K562 (cell line): Measurements from ENCODE around the gene KRT31.

Experiments used
- CHD2 ChIP-seq: IDR thresholded peaks from 2 replicates; pipeline ENCODE4 v1.6.1; 2011; ENCODE audit warnings: low read depth, low read length
- CTCF ChIP-seq, 3 experiments: IDR thresholded peaks in 2 of 3; conservative IDR thresholded peaks in 1 of 3; 2 replicates each; pipeline ENCODE4 v1.5.1; 2011 to 2012; ENCODE audit warnings: low read length in 3 of 3, mild to moderate bottlenecking in 3 of 3, control low read depth in 2 of 3, improper control_type of control experiment in 1 of 3, inconsistent platforms in 1 of 3, low read depth in 1 of 3, mixed read lengths in 1 of 3, moderate library complexity in 1 of 3; ENCODE audit not compliant: insufficient read depth in 2 of 3
- ERF ChIP-seq: fragments of 450-650 bp; formaldehyde crosslinking; IDR thresholded peaks from 2 replicates; pipeline ENCODE4 v1.4.0; 2020; ENCODE audit warnings: mild to moderate bottlenecking, mixed read lengths
- EZH2 ChIP-seq: IDR thresholded peaks from 2 replicates; pipeline ENCODE4 v1.6.1; 2012; ENCODE audit warnings: low read depth, mild to moderate bottlenecking, inconsistent platforms, low read length, borderline replicate concordance
- FOXP1 ChIP-seq: sonication (generic); formaldehyde crosslinking; IDR thresholded peaks from 2 replicates; pipeline ENCODE4 v1.8.0; 2022; ENCODE audit warnings: mild to moderate bottlenecking, missing genetic modification reagents
- MED1 ChIP-seq: sonication (generic); formaldehyde crosslinking; IDR thresholded peaks from 2 replicates; pipeline ENCODE4 v1.8.1; 2023; ENCODE audit warnings: missing genetic modification reagents, borderline replicate concordance
- PRDM10 ChIP-seq: fragments of 450-650 bp; IDR thresholded peaks from 2 replicates; pipeline ENCODE4 v1.6.1; 2018; ENCODE audit not compliant: partially characterized antibody
- SP1 ChIP-seq: sonication (generic); formaldehyde crosslinking; IDR thresholded peaks from 2 replicates; pipeline ENCODE4 v1.8.1; 2022; ENCODE audit warnings: mild to moderate bottlenecking, missing genetic modification reagents
- ZBED1 ChIP-seq: IDR thresholded peaks from 2 replicates; pipeline ENCODE4 v1.6.1; 2014
- ZC3H11A ChIP-seq: IDR thresholded peaks from 2 replicates; pipeline ENCODE4 v1.6.1; 2012; ENCODE audit warnings: low read depth, low read length, improper control_type of control experiment
- ZNF766 ChIP-seq: fragments of 200-800 bp; sonication (Bioruptor generic); conservative IDR thresholded peaks from 2 replicates; pipeline ENCODE4 v1.6.1; 2016; ENCODE audit warnings: missing genetic modification characterization, missing compliant biosample characterization
- TF ChIP-seq, protein P1 (sequence below), 2 experiments: fragments of 450-650 bp; IDR thresholded peaks; 2 replicates each; pipeline ENCODE4 v1.6.1; 2016; ENCODE audit warnings: mild to moderate bottlenecking in 2 of 2, borderline replicate concordance in 1 of 2, low read depth in 1 of 2, moderate library complexity in 1 of 2
- TF ChIP-seq, protein P2 (sequence below): sonication (generic); formaldehyde crosslinking; IDR thresholded peaks from 2 replicates; pipeline ENCODE4 v1.9.0; 2022; ENCODE audit warnings: mild to moderate bottlenecking, missing genetic modification reagents

GRCh38 chr17:41429667-41430066, 32.3 kb upstream of the KRT31 start:
- TF ChIP-seq ZBED1 (no peak), CTCF (IDR thresholded peaks at IDR 0.05 in 2 of 3, conservative IDR thresholded peaks at IDR 0.05 in 1 of 3; ENCODE audit: insufficient read depth in 2 of 3, low read depth in 1 of 3, low read length in 3 of 3) (no peak), ZC3H11A (no peak), MED1 (no peak), SP1 (no peak), ERF (CRISPR knock-in tag) (no peak), PRDM10 (no peak), CHD2 (no peak), ZNF766 (CRISPR knock-in tag) (no peak), FOXP1 (no peak), EZH2 (no peak)
- TF ChIP-seq, protein P1, sequence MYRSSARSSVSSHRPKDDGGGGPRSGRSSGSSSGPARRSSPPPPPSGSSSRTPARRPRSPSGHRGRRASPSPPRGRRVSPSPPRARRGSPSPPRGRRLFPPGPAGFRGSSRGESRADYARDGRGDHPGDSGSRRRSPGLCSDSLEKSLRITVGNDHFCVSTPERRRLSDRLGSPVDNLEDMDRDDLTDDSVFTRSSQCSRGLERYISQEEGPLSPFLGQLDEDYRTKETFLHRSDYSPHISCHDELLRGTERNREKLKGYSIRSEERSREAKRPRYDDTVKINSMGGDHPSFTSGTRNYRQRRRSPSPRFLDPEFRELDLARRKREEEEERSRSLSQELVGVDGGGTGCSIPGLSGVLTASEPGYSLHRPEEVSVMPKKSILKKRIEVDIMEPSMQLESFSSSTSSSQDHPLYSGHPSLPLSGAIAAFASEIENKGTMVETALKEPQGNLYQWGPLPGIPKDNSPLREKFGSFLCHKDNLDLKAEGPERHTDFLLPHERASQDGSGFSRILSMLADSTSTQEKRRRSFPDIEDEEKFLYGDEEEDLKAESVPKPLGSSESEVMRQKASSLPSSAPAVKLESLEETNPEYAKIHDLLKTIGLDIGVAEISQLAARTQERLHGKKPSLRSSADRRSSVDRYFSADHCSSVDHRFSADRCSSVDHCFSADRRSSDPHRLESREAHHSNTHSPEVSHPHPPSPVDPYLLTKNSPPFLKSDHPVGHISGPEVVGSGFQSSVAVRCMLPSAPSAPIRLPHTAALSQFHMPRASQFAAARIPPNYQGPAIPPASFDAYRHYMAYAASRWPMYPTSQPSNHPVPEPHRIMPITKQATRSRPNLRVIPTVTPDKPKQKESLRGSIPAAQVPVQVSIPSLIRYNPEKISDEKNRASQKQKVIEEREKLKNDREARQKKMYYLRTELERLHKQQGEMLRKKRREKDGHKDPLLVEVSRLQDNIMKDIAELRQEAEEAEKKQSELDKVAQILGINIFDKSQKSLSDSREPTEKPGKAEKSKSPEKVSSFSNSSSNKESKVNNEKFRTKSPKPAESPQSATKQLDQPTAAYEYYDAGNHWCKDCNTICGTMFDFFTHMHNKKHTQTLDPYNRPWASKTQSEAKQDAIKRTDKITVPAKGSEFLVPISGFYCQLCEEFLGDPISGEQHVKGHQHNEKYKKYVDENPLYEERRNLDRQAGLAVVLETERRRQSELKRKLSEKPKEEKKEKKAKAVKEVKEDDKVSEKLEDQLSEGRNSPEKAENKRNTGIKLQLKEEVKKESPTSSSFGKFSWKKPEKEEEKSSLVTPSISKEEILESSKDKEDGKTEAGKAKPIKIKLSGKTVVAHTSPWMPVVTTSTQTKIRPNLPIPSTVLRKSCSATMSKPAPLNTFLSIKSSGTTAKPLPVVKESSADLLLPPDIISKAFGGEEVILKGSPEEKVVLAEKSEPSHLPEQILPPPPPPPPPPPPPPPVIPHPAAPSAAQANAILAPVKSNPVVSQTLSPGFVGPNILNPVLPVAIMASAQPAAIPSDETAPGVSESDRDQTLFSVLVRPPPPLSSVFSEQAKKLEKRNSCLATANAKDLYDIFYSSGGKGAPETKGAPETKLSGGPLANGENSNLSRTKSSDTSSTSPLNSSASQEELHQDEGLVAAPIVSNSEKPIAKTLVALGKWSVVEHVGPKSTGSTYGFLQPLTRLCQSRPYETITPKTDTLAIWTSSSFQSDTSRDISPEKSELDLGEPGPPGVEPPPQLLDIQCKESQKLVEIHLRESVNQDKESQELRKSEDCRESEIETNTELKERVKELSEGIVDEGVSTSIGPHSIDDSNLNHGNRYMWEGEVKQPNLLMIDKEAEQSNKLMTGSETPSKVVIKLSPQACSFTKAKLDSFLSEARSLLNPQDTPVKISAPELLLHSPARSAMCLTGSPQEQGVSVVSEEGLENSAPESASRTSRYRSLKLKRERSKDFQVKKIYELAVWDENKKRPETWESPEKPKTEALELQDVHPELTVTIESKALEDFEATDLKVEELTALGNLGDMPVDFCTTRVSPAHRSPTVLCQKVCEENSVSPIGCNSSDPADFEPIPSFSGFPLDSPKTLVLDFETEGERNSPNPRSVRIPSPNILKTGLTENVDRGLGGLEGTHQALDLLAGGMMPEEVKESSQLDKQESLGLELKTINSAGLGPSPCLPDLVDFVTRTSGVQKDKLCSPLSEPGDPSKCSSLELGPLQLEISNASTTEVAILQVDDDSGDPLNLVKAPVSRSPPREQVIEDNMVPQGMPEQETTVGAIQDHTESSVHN (IDR thresholded peaks at IDR 0.05; ENCODE audit: borderline replicate concordance in 1 of 2, low read depth in 1 of 2), result no peak
- TF ChIP-seq, protein P2, sequence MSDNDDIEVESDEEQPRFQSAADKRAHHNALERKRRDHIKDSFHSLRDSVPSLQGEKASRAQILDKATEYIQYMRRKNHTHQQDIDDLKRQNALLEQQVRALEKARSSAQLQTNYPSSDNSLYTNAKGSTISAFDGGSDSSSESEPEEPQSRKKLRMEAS, result no peak
